HG02981 (cell line): ENCODE results near the gene PXMP4.
"Not testable (repeated sequence)": the region's sequence is repeated elsewhere in the genome, so short reads cannot be mapped to it uniquely, and the experiment has no call there.

ENCODE experiments used
- ATAC-seq: cut with Tn5 transposase; IDR thresholded peaks from one replicate; pipeline ENCODE4 v1.9.1; 2021; ENCODE audit warnings: mild to moderate bottlenecking, moderate library complexity; ENCODE audit not compliant: unreplicated experiment

PXMP4 gene

GRCh38 chr20:33719989-33720709, at the start of gene PXMP4:
Gene PXMP4 (minus strand): TSS chr20:33720310. CDS start chr20:33720207, 103 bp downstream.
- peak; percentile 95 for ATAC-seq

DNA sequence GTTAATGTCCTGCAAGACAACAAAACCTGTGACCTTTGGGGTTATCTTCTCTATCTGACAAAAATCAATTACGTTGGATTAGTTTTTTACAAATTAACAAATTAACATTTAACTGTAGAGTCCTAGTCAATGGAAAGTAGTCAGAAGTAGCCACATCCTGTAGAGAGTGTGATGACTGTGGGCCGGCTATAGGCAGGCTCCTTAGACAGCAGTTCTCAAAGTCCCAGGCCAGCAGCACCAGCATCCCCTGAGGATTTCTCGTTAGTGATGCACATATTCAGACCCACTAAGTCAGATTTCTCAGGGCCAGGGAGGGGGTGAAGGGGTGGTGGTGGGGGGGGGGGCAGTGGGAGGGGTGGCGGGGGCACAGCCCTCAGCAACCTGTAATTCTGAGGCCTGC, 48.9 kb upstream of the PXMP4 start:
- ATAC-seq = no peak

- ATAC-seq = no peak
These were observed 47.6 kb upstream of the PXMP4 start for GRCh38 chr20:33767777-33768138.

DNA sequence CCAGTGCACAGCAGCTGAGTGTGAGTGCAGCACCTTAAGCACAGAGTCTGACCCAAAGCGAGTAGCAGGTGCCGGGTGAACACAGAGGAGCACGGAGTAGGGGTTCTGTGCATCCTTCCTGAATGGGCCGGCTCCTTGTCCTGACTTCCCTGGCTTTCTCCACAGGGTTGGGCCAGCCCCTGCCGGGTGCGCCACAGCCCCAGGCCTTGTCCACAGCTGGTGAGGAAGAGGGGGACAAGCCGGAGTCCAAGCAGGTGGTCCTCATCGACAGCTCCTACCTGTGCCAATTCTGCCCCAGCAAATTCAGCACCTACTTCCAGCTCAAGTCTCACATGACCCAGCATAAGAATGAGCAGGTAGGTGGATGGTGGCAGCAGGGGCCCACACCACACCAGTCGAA, 46.6 kb upstream of the PXMP4 start:
- no peak for ATAC-seq

GRCh38 chr20:33765592-33765991, 45.5 kb upstream of the PXMP4 start:
- ATAC-seq = no peak

GRCh38 chr20:33765099-33765498, 45.0 kb upstream of the PXMP4 start:
- ATAC-seq = no peak

GRCh38 chr20:33761698-33762250, 41.7 kb upstream of the PXMP4 start:
- no peak for ATAC-seq

DNA sequence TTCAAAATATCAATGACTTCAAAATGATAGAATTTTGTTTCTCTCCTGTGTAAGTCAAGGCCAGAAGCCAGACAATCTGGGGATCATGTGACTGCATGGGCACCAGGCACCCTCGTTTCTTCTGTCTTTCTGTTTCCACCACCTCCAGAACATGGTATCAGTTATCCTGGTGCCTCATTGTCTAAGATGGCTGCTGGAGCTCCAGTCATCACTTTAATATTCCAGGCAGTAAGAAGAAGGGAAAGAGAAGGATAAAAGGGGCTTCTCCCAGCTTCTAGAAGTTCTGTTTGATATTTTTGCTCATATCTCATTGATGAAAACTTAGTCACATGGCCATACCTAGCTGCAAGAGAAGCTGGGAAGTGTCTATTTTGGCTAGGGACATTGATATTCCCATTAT, 37.3 kb upstream of the PXMP4 start:
- ATAC-seq = no peak

DNA sequence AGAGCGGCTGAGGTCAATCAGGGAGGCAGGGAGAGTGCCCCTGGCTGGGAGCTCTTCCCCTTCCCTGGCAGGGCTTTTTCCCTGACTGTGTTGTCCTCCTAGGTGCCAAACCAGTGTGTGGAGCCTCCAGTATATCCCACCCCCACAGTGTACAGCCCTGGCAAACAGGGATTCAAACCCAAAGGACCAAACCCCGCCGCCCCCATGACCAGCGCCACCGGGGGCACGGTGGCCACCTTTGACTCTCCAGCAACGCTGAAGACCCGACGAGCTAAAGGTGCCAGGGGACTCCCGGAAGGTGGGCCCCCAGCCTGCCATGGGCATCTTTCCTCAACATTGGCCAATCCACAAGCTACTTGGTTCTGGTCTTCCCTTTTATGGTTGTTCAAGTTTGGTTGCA, 36.9 kb upstream of the PXMP4 start:
- no peak for ATAC-seq

GRCh38 chr20:33755936-33756490, 35.9 kb upstream of the PXMP4 start:
- not testable (repeated sequence) for ATAC-seq

DNA sequence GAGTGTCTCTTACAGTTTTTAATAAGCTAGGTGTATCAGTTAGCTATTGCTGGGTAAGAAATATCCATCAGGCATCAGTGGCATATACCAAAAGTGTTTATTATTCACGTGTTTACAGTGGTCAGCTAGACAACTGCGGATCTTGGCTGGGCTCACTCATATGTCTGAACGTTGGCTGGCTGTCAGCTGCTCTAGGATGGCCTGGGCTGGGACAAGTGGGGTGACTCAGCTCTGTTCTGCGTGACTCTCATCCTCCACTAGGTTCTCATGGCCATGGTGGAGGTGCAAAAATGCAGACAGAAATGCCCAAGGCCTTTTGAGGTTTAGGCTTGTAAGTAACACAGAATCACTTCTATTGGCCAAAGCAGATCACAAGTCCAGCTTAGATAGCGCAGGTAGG, 33.7 kb upstream of the PXMP4 start:
- ATAC-seq = no peak

- no peak for ATAC-seq
These were observed 33.0 kb upstream of the PXMP4 start for GRCh38 chr20:33753143-33753542.

GRCh38 chr20:33751775-33752174, 31.7 kb upstream of the PXMP4 start:
- no peak for ATAC-seq

DNA sequence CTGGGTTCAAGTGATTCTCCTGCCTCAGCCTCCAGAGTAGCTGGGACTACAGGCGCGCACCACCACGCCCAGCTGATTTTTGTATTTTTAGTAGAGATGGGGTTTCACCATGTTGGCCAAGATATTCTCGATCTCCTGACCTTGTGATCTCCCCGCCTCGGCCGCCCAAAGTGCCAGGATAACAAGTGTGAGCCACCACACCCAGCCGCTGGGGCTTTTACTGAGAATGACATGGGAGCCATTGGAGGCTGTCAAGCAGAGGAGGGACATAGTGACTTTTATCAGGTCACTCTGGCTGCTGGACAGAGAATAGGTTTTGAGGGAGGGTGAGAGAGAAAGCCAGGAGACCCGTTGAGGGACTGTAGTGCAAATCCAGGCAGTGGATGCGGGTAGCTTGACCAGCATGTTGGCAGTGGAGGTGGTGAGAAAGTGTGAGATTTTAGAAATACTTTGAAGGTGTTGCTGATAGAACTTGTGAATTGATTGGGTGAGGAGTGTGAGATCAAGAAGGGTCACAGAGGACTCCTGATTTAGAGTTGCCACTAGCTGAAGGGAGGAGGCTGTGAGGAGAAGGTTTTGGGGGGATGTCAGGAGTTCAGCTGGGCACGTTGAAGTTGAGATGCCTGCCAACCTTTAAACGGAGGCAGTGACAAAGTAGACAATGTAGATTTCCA, 26.4 kb upstream of the PXMP4 start:
- no peak for ATAC-seq

- ATAC-seq = no peak
These were observed 24.8 kb upstream of the PXMP4 start for GRCh38 chr20:33744773-33745385.

- no peak for ATAC-seq
These were observed 24.1 kb upstream of the PXMP4 start for GRCh38 chr20:33744181-33744580.

DNA sequence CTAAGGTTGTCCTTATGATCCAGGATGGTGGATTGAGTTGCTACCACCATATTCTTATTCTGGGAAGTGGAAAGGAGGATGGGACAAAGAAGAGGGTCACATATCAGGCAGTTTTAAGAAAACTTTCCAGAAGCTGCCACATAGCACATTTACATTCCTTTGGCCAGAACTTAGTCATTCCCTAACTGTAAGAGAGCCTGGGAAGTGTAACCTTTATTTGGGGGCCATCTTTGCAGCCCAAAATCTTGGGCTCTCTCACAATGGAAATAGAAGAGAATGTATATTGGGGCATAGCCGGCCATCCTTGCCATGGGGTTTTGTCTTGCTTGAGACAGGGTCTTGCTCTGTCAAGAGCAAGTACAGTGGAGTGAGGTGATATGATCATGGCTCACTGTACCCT, 20.1 kb upstream of the PXMP4 start:
- ATAC-seq = no peak

DNA sequence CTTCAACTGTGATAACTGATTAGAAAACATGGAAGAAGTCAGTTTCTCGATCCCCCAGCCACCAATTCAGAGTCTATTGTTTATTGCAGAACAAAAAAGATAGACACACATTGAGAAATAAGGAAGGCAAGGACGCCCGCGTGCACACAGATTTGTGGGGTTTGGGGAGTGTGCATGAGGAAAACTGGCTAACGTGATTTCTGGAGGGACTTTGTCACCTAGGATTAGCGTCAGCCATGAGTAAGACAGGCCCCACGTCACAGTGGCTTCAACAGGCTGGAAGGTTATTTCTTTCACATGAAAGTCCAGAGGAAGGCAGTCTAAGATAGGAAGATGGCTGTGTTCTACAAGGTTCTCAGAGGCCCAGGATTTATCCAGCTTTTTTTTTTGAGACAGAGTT, 19.4 kb upstream of the PXMP4 start:
- ATAC-seq = no peak

DNA sequence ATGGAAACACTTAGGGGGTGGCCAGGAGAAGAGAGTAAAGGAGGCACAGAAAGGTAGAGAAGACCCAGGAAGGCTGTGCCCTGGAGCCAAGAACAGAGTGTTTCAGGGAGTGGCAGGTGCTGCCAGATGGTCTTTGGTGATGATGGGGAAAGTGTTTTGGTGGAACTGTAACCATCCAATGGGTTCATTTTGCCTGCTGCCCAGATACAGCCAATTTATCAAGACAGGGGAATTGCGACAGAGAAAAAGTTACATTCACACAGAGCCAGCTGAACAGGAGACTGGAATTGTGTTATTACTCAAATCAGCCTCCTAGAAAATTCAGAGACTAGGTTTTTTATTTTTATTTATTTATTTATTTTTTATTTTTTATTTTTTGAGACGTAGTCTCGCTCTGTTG, 16.9 kb upstream of the PXMP4 start:
- no peak for ATAC-seq

DNA sequence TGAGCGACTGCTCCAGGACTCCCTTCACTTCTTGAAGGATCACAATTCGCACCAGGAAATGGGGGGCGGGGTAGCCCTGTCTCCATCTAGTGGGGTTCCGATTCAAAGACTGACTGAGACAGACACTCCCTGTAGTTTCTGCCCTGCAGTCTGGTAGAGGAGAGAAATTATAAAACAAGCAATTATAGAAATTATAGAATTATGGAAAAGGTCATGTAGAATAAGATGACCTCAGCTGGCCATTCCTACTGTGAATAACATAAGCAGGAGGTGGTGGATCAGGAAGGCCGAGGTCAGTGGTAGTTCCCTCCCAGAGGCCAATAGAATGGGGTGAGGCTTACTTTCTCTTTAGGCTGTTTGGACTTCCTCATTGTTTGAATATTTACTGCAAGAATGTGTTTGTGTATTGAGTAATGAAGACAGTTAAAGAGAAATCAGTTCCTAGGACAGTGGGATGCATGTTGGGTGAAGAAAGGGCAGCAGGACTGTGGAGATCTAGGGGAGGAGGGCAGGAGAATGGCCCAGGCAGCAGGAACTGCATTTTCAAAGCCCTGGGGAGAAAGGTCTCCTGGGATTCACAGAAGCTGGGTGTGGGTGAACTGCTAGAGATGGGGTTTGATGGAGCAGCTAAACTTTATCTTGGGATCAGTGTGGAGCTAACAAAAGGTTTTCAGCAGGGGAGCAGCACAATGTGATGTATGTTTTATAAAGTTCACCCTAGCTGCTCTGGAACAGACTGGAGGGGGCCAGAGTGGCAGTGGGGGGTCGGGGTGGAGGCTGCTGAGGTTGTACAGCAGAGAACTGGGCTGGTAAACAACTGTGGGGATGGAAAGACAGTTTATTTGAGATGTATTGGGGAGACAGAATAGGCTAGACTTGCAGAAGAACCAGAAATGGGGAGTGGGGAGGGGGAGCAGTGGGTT, 13.8 kb upstream of the PXMP4 start:
- no peak for ATAC-seq
